ENCODE measurements around the gene RAB17.
"Not testable (repeated sequence)": the region's sequence is repeated elsewhere in the genome, so short reads cannot be mapped to it uniquely, and the experiment has no call there.

Gene RAB17

DNA sequence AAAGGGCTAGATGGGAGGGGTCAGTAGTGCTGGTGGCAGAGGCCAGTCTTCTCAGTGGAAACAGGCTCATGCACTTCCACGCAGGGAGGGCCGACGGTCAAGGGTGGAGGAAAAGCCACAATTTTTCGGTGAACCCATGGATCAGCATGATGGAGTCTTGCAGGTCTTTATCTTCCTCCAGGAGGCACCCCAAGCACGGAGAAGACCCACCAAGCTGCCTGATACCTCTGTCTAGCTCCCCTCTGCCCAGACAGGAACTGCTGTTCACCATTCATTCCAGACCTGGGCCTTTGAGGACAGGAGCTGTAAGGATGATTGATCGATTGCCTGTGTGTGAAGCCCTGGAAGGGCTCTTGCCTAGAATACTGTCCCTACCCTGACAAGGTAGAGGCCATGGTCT is 34.0 kb upstream of the RAB17 start:
- no peak for FAIRE-seq

DNA sequence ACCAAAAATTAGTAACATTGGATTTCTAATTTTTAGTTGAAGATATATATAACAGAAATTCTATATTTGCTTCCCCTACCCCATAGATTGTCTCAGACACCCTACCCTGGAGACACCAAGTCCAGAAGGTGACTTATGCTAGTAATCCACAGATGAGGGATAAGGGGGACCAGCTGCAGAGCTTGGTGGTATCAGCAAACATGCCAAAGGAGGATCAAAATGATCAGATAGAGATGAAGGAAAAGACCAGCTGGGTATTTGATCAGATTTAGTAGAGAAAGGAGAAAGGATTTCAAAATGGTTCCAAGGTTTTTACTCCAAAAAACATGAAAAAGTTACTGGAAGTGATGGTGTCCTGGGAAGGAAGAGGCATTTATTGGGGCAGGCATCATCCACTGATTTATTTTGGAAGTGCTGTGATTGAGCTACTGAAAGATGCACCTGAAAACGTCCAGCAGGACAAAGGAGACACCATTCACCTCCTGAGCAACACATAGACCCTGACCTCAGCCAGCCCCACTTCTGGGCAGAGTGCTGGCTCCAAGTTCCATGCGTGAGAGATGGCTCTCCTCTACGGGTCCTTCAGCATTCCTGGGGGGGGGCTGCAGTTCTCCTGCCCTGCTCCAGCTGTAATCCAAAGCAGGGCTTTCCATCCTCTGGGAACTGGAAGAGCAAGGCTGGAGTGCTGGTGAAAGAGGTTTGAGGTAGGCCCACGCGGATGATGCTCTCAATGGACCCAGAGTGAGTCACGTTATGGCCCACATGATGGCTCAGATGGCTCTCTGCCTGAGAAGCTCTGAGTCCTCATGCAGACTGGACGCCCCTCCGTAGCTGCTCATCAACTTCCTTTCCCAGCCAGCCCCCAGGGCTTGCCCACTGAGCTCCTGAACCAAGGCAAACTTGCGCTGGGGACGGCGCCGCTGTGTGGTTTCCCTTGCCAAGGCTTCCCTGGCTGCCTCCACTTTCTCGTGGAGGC is 33.2 kb upstream of the RAB17 start:
- FAIRE-seq, result no peak

DNA sequence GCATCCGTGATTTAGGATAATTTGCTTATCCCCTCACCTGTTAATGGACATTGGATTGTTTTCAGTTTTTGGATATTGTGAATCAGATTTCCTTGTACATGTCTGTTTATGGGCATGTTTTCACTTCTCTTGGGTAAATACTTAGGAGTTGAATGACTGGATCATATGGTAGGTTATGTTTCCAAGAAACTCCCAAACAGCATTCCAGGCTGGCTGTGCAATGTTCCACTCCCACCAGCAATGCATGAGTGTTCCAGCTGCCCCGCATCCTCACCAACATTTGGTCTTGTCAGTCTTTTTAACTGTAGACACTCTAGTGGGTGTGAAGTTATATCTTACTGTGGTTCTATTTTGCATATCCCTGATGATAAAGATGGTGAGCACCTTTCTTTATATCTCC is 27.9 kb upstream of the RAB17 start:
- no peak for FAIRE-seq

DNA sequence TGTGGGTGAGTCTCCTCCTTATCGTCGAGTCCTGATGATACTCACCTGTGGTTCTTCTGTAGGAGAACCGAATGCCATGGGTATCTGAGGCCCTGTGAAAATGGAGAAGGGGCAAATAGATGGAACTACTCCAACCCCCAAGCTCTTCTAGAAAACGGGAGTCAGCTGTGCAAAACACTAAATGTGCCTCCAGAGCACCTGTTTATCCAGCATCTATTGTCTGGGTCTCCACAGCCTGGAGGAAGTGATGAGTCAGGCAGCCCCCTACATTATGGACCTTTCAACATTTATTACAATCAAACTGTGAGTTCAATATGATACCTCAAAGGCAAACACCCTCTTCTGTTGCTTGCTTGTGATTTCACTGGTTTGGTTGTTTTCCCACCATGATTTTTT is 27.1 kb upstream of the RAB17 start:
- FAIRE-seq, result no peak

DNA sequence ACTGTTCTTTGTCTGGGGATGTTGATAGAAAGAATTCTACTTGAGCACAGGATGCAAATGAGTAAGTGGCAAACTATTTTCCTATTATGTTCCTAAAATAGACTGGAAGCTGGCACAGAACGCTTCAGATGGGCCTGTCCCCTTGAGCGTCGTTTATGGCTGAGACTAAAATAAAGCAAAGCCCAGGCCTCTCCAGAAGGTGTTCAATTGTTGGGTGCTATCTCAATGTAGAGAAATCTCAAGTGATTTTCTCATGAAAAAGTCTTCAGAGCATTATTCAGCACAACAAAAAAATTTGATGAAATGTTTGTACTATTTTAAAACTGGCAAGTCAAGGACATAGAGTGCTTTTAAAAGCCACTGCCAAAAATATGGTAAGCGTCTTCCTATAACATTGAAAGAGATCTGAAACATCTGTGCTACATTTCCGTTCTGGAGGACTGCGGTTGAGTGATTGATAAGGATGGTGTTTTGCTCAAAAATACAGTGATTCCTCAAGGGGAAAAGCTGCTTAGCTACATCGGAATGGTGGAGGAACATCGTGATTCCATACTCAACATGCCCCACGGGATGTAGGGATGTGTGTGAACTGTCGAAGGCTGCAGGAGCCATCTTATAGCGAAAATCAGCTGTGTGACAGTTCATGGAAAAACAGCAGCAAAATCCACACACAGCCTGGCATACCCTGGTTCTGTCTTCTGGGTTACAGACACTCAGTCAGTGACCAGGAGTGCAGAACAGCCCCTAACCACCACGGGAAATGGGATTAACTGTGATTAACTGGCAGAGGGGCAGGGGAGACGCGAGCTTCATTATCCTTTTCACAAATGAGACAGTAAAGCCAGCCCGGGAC is 26.4 kb upstream of the RAB17 start:
- no peak for FAIRE-seq

DNA sequence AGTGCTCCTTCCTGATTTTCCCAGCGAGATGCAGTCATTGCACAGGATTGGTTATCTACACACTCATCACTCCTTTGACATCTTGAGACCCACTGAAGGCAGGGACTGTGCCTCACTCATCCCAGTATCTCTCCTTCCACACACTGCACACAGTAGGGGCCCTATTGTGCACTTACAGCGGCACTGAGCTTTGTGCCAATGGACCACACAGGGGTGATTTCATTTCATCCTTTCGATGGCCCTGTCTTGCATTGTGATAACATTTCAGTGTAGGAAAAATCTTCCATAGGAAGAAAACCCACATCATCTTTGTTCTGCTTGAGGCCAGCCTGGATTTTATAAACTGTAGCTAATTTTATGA is 25.8 kb upstream of the RAB17 start:
- FAIRE-seq, result no peak

DNA sequence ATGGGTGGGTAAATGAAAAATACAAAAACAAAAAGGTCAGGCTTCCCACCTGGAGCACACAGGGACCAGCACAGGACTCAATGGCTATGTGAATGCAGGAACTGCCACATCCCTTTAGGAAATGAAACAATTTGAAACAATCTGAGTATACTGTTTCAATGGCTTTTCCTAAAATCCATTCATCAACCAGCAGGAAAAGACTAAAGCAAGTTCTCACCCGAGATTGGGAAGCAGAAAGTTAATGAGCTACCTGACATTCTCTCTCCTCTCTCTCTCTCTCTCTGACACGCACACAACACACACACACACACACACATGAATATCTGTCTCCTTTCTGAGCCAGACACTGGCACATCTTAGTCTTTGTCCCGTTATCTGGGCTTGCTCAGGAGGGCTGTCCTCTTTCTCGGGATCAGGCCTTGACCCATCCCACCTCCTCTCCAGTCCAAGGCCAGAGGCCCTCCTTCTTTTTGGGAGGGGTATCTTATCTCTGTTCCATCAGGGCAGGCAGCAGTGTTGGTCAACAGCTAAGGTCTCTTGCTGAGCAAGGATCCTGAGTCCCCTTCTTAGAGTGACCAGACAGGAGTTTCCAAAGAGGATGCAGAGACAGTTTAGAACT is 25.2 kb upstream of the RAB17 start:
- no peak for FAIRE-seq

DNA sequence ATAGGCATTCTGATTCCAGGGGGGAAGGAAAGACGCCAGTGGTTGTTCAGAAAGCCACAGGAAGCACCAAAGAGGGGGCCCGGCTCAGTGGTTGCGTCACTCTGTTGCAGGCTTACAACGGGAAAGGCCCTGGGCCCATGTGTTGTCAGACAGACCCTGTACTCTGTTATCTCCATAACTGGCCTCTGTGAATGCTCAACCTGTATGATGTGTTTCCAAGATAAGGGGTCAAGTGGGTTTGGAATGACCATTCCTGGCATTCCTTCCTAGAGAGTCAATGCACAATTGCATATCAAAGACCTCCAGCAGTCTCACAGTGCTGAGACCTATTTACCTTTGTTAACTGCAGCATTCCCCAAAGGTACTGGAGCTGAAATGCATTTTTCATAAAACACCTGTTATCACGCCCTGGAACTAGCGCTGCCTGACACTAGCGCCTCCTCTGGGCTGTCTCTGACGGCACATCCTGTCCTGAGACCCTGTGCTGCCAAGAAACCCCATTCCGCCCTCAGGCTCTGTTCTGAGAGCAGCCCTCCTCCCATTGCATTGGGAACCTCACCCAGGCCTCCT is 23.7 kb upstream of the RAB17 start:
- no peak for FAIRE-seq

DNA sequence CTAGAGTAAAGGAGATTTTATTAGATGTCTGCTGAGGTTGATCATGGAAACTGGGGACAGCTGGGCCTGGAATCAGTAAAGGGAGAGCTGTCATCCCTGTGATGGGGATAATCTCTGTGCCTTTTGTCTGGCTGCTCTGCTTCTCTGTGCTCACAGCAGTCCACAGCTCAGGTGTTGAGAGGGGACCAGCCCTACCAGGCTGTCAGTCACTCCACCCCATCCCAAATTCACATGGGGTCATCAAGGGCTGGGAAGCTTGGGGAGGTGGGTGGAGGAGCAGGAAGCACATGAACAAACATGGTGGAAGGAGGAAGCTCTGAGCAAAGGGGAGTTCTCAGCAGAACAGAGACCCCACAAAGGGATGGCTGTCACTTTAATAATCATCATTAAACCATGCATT is 23.1 kb upstream of the RAB17 start:
- no peak for FAIRE-seq

DNA sequence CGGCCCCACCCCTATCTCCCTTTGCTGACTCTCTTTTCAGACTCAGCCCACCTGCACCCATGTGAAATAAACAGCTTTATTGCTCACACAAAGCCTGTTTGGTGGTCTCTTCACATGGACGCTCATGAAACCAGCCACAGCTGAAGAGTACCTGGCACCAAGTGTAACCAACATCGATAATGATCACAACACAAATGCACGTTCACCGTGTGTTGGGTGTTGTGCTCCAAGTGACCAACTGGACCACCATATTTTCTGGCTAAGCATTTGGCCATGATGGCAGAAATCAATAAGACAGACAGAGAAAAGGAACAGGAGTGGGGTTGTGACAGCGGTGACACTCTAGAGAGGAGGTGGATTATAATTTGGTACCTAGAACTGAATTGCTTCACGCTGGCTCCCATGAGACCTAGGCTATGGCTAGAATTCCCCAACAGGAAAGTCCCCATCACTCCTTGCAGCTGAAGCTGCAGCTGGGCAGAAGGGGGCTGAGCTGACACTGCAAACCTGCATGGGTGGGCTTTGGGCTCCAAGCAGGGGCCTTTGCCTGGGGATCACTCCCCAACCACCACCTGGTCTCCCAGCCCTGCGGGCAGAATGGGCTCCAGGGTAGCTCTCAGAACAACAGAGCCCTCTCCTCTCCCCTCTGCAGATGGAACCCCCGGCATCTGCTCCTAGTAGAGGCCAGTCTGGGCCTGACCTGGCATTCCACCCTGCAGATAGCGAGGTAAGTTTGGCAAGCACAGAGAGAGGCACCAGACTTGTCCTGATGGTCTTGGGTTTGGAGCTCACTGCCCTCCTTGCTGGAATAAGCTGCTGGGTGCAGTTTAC is 22.2 kb upstream of the RAB17 start:
- no peak for FAIRE-seq

DNA sequence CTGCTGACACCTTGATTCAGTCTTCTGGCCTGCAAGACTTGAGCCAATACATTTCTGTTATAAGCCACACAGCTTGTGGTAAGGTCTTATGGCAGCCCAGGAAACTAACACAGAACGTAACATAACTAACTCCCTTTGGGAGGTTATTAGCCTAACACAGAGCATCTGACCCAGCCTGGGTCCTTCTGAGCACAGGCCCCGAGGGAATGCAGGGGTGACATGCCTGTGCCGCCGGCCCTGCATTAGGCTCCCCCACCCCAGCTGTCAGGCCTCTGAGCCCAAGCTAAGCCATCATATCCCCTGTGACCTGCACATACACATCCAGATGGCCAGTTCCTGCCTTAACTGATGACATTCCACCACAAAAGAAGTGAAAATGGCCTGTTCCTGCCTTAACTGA is 16.0 kb upstream of the RAB17 start:
- FAIRE-seq, result not testable (repeated sequence)

DNA sequence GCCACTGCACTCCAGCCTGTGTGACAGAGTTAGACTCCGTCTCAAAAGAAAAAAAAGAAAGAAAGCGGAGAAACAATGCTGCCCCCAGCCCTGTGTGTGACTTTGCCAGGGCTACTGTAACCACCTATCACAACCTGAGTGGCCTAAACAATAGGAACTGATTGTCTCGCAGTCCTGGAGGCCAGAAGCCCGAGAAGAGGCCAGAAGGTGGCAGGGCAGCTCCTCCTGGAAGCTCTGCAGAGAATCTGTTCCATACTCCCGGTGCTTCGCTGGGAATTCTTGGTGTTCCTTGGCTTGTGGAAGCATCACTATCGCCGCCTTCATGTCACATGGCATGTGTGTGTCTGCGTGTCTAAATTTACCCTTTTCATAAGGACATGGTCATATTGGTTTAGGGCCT is 14.4 kb upstream of the RAB17 start:
- no peak for FAIRE-seq

DNA sequence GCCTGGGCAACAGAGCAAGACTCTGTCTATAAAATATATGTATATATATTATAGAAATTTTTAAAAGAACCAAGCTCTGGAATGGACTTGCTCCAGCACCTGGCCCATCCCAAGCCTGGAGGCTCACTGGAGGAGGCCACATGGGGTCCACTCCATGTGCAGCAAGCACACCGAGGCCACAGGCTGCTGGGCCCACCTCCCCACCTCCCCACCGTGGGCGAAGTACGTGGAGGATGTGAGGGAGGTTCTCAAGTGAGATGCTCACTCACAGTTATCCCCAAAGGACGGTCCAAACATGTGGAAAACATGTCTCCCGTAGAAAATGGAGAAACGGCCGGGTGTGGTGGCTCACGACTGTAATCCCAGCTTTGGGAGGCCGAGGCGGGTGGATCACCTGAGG is 13.9 kb upstream of the RAB17 start:
- FAIRE-seq, result no peak

DNA sequence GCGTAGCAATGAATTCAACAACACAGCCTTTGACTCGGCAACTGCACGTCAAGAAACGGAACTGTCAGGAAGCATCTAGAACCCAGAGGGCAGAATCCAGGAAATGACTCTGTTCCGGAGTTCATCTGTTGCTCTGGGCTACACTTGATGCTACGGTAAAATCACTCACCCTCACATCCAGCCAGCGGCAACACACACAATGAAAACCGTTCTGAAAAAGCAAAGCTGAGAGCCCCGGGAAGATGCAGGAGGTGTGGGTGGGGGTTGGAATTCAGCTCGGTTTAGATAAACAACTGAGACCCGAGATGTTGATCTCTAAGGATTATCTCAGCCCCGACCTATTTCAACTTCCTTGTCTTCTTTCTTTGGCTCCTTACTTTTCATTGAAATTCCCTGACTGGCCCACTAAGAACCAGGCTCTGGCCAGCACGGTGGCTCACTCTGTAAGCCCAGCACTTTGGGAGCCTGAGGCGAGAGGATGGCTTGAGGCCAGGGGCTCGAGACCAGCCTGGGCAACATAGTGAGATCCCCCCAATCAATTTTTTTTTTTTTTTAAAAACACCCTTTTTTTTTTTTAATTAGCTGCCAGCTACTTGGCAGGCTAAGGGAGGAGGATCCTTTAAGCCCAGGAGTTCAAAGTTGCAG is 13.3 kb upstream of the RAB17 start:
- FAIRE-seq, result no peak

DNA sequence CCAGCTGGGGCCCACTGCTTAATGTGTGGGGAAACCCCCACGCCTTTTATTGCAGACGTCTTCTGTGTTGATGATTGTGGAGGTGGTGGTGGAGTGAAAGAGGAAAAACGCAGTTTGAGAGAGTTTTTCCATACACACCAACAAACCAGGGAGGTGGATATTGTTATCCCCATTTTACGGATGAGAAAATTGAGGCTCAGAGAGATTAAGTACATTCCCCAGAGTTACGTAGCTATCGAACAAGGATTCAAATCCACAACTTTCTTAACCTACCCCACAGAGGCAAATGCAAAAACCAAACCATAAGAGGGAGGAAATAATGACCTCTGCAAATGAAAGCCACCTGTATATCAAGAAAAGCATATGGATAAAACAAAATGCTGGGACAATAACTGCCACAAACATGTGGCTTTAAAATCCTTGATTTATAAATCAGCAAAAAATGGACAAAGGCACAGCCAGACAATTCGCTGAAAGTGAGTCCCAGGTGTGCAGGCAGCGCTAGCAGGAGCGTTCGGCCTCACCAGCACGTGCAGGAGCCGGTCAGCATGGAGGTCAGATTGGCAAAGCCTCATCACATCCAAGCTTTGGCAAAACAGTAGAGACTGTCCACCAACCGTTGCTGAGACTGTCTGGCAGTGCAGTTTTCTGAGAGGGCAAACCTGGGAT is 12.6 kb upstream of the RAB17 start:
- no peak for FAIRE-seq

DNA sequence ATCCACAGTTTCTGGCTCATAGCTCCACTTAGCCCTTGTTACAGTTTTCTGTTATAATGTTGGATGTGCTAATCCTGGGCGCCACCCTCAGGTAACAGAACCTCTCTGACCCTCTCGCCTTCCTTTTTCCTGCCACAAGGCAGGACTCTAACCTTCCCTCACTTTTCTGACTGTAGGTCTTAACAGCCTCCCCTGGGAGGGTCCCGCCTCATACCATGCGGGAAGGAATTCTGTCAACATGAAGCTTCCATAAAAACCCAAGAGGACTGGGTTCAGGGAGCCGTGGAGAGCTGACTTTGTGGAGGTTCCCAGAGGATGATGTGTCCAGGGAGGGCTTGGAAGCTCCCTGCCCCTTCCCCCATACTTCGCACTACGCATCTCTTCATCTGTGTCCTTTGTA is 11.9 kb upstream of the RAB17 start:
- no peak for FAIRE-seq

DNA sequence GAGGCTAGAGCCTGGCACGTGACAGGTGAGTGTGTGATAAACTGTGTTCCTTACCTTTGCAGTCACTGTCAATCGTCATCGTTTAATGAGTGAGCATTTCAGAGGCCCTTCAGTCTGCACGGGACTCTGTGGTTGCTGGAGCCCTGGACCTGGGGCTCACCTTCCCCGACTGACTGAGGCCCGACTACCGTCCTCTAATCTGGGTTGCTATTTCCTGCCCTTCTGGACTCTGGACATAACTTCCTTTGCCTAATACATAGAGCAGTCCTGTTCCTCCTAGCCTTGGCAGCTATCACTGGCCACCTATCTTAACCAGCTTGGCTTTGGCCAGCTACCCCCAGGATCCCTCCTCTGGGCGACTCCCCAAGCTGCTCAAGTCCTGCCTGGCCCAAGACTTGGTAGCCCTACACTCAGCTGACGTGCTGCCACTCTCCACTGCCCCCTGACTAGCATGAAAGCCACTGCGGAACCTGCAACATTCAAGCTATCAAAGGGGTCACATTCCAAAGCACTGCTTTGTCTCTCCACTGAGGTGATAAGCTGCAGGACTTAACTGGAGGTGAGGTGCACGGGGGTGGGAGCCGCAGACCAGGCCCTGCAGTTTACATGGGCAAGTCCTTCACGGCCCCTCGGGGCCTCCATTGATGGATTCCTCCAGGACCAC is 11.1 kb upstream of the RAB17 start:
- FAIRE-seq, result no peak

DNA sequence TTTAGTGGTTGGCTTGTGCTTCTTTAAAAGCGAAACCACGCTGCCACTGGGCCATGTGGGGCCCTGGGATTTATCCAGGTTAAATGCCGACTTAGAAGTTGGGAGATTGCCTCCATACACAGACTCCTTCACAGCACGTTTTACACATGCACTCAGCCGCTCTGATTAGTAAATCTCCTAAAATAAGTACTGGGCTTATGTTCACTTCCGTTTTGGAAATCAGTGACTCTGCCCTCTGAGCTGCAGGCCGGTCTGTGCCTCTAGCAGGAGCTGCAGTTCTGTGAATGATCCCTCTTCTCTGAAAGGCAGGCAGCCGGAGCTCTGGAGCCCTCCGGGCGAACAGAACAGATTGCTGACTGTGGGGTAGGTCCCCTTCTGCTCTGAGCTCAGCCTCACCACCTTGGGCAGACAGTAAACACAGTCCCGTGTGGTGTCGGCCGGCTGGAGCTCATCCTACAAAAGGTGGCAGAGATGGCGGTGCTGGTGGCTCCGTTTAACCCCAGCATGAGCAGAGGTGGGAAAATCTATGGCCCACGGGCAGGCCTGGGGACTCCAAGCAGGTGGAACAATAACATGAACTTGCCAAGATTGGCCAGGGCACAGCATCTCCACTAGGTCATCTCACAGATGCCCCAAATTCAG is 9.8 kb upstream of the RAB17 start:
- FAIRE-seq, result no peak

DNA sequence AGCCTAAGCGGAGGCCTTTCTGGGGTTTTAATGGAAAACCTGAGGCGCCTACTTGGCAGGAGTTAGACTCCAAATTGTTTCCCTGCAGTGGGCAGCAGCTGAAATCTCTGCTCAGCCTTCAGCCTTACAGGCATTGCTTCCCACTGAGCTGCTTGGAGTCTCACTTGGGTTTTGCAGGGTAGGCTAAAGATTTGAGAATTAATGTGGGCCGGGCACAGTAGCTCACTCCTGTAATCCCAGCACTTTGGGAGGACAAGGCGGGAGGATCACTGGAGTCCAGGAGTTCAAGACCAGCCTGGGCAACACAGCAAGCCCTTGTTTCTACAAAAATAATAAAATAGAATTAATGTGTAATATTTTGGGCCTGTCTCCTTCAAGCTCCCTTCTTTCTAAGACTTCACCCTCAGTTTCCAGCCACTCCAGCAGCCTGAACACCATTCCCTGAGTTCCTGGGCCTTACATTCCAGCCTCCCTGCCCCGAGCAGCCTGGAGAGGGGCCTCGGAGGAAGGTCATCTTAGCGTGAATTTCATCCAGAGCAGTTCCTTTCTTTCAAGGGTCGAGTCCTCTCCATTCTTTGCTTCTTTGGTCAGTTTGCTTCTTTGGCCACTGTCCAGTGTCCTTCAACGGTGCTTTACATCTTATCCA is 9.1 kb upstream of the RAB17 start:
- FAIRE-seq, result no peak

Measured in TTC549 (cell line).